ENCODE data around the gene DDX60.

GRCh38 chr4:168220893-168221292, 97.7 kb downstream of the DDX60 start:
- TF ChIP-seq CTCF (IDR thresholded peaks at IDR 0.05; ENCODE audit: poor library complexity) (no peak), EZH2 (IDR thresholded peaks at IDR 0.05; ENCODE audit: borderline replicate concordance) (no peak)

All from hepatocyte (in vitro differentiated cells).